ENCODE measurements around the gene TTC16.

DNA sequence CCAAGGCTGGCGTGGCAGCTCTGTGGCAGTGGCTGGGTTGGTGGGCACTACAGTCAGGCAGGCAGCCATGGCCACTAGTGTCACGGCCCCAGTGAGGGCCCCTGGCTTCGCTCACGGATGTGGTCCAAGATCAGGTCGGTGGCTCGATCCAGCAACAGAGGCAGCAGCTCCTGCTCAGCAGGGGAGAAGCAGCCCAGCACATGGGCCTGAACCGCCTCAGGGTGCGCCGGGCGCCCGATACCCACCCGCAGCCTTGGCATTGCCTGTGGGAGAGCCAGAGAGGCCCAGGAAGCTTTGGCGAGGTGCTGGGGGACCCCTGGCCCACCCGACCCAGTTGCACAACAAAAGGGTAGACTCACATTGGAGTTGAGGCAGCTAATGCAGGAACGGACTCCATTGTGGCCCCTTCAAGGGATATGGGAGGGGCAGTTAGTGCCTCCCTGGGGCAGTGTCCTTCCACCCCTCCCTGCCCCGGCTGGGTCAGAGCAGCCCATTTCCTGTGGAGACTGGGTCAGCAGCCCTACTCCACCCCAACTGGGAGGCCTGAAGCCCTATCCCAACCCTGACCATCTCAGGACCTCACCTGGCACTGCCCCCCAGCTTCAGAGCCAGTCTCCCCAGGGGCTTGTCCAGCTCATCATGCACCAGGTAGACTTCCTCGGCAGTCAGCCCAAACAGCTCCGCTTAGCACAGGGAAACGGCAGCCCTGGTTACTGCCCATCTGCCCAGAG lies 1.7 kb upstream of the TTC16 start:
- no peak for TF ChIP-seq EZH2 (IDR thresholded peaks at IDR 0.05; ENCODE audit: low read length, missing control alignments)
- TF ChIP-seq, protein P1, sequence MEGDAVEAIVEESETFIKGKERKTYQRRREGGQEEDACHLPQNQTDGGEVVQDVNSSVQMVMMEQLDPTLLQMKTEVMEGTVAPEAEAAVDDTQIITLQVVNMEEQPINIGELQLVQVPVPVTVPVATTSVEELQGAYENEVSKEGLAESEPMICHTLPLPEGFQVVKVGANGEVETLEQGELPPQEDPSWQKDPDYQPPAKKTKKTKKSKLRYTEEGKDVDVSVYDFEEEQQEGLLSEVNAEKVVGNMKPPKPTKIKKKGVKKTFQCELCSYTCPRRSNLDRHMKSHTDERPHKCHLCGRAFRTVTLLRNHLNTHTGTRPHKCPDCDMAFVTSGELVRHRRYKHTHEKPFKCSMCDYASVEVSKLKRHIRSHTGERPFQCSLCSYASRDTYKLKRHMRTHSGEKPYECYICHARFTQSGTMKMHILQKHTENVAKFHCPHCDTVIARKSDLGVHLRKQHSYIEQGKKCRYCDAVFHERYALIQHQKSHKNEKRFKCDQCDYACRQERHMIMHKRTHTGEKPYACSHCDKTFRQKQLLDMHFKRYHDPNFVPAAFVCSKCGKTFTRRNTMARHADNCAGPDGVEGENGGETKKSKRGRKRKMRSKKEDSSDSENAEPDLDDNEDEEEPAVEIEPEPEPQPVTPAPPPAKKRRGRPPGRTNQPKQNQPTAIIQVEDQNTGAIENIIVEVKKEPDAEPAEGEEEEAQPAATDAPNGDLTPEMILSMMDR (conservative IDR thresholded peaks at IDR 0.05 in 1 of 2, IDR thresholded peaks at IDR 0.05 in 1 of 2; ENCODE audit: low read depth in 1 of 2, low read length in 2 of 2), result no peak

Measured in fibroblast of lung (primary cell).